SK-N-SH treated with all-trans-retinoic acid at 6 μM for 48 hours (cell line): Measurements from ENCODE around the gene CP.

Experiments used
- ARNTL ChIP-seq: fragments of 450-650 bp; formaldehyde crosslinking; IDR thresholded peaks from 2 replicates; pipeline ENCODE4 v1.5.0; 2020; ENCODE audit warnings: low read depth, mild to moderate bottlenecking, moderate library complexity, borderline replicate concordance
- CSDC2 ChIP-seq: fragments of 250-450 bp; sonication (Bioruptor Pico); IDR thresholded peaks from 2 replicates; pipeline ENCODE4 v1.5.0; 2020; ENCODE audit warnings: mild to moderate bottlenecking, moderate library complexity
- ISL1 ChIP-seq: fragments of 250-450 bp; sonication (Bioruptor Pico); IDR thresholded peaks from 2 replicates; pipeline ENCODE4 v2.1.2; 2022; ENCODE audit warnings: mild to moderate bottlenecking, moderate library complexity
- OSR1 ChIP-seq: fragments of 250-450 bp; sonication (Bioruptor Pico); IDR thresholded peaks from 2 replicates; pipeline ENCODE4 v1.8.0; 2022; ENCODE audit warnings: moderate library complexity, mild to moderate bottlenecking, inconsistent platforms
- PATZ1 ChIP-seq: fragments of 250-450 bp; sonication (Bioruptor Pico); IDR thresholded peaks from 2 replicates; pipeline ENCODE4 v1.8.0; 2020; ENCODE audit warnings: mild to moderate bottlenecking, moderate library complexity, borderline replicate concordance
- ZFP3 ChIP-seq: fragments of 250-450 bp; sonication (Bioruptor Pico); IDR thresholded peaks from 2 replicates; pipeline ENCODE4 v1.5.0; 2020; ENCODE audit warnings: mild to moderate bottlenecking, moderate library complexity
- ZFP30 ChIP-seq: fragments of 450-650 bp; formaldehyde crosslinking; IDR thresholded peaks from 2 replicates; pipeline ENCODE4 v1.5.0; 2022; ENCODE audit warnings: mild to moderate bottlenecking, moderate library complexity
- TF ChIP-seq, protein P1 (sequence below): fragments of 250-450 bp; sonication (Bioruptor Pico); IDR thresholded peaks from 2 replicates; pipeline ENCODE4 v1.8.0; 2021; ENCODE audit warnings: low read depth, mild to moderate bottlenecking, moderate library complexity, borderline replicate concordance

DNA sequence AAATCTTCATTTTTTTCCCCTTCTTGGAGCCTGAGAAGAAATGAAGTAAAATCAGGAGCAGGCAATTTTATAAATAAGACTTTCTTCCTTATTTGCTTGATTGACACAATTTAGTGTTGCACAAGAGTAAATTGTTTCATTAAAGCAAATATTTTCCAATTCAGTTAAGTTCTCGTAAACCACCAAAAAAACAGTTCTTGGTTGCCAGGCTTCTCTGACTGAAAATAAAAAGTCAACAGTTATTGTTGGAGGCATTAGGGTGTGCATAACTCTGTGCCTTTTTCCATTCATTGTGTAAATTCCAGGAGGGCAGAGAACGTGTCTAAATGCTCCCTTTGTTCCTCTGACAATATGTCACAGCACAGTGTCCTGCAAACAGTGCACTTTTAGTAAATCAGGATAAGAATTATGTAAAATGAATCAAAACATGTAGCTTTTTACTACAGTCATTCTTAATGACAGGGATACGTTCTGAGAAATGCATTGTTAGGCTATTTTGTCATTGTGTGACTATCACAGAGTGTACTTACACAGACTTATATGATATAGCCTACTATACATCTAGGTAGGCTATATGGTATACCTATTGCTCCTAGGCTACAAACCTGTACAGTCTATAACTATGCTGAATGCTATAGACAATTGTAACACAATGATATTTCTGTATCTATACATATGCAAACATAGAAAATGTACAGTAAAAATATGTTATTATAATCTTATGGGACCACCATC lies at the start of gene CP:
- TF ChIP-seq PATZ1 (CRISPR knock-in tag), result no peak
- no peak for TF ChIP-seq ISL1
- TF ChIP-seq, protein P1, sequence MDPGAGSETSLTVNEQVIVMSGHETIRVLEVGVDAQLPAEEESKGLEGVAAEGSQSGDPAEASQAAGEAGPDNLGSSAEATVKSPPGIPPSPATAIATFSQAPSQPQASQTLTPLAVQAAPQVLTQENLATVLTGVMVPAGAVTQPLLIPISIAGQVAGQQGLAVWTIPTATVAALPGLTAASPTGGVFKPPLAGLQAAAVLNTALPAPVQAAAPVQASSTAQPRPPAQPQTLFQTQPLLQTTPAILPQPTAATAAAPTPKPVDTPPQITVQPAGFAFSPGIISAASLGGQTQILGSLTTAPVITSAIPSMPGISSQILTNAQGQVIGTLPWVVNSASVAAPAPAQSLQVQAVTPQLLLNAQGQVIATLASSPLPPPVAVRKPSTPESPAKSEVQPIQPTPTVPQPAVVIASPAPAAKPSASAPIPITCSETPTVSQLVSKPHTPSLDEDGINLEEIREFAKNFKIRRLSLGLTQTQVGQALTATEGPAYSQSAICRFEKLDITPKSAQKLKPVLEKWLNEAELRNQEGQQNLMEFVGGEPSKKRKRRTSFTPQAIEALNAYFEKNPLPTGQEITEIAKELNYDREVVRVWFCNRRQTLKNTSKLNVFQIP, result no peak
- no peak for TF ChIP-seq ZFP30 (CRISPR knock-in tag)
- TF ChIP-seq ZFP3 (CRISPR knock-in tag), result no peak
- TF ChIP-seq CSDC2 (CRISPR knock-in tag), result no peak
- TF ChIP-seq ARNTL (CRISPR knock-in tag), result no peak
- TF ChIP-seq OSR1 (CRISPR knock-in tag), result no peak
